Gastroesophageal sphincter (tissue), 3 donors: ENCODE data around the gene IST1.

Source experiments
- EP300 ChIP-seq: sonication (generic); formaldehyde crosslinking; IDR thresholded peaks from one replicate; pipeline ENCODE4 v1.6.1; 2017; ENCODE audit warnings: antibody characterized with exemption, mild to moderate bottlenecking
- TF ChIP-seq, protein P1 (sequence below), 4 experiments: fragments of 200-600 bp in 2 of 4; fragments of 450-650 bp in 2 of 4; sonication (generic) in 1 of 4; IDR thresholded peaks; one replicate each; pipeline ENCODE4 v1.5.1; 2017 to 2019; ENCODE audit warnings: antibody characterized with exemption in 4 of 4, mild to moderate bottlenecking in 2 of 4, moderate library complexity in 2 of 4

- no peak for TF ChIP-seq EP300
- TF ChIP-seq, protein P1, sequence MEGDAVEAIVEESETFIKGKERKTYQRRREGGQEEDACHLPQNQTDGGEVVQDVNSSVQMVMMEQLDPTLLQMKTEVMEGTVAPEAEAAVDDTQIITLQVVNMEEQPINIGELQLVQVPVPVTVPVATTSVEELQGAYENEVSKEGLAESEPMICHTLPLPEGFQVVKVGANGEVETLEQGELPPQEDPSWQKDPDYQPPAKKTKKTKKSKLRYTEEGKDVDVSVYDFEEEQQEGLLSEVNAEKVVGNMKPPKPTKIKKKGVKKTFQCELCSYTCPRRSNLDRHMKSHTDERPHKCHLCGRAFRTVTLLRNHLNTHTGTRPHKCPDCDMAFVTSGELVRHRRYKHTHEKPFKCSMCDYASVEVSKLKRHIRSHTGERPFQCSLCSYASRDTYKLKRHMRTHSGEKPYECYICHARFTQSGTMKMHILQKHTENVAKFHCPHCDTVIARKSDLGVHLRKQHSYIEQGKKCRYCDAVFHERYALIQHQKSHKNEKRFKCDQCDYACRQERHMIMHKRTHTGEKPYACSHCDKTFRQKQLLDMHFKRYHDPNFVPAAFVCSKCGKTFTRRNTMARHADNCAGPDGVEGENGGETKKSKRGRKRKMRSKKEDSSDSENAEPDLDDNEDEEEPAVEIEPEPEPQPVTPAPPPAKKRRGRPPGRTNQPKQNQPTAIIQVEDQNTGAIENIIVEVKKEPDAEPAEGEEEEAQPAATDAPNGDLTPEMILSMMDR (IDR thresholded peaks at IDR 0.05), result peak in 1 of 4 experiments; percentile 33
Measured at GRCh38 chr16:71894229-71894920, 956 bp upstream of the IST1 start.
